Dedifferentiated amniotic fluid mesenchymal stem cell (primary cell): ENCODE data around the gene FAM78A.
"Not testable (repeated sequence)": the region's sequence is repeated elsewhere in the genome, so short reads cannot be mapped to it uniquely, and the experiment has no call there.

Experiments used
- DNase-seq: peaks from one replicate; pipeline ENCODE4 v3.0.0-alpha.2; 2016; ENCODE audit errors: extremely low spot score

Gene FAM78A

GRCh38 chr9:131237931-131238401, 38.3 kb downstream of the FAM78A start:
- peak; percentile 73 for DNase-seq

GRCh38 chr9:131237291-131237690, 39.0 kb downstream of the FAM78A start:
- no peak for DNase-seq

GRCh38 chr9:131236761-131237160, 39.5 kb downstream of the FAM78A start:
- no peak for DNase-seq

- no peak for DNase-seq
These were observed 40.1 kb downstream of the FAM78A start for GRCh38 chr9:131236161-131236560.

GRCh38 chr9:131235480-131235851, 40.8 kb downstream of the FAM78A start:
- no peak for DNase-seq

- DNase-seq = no peak
These were observed 41.4 kb downstream of the FAM78A start for GRCh38 chr9:131234799-131235479.

GRCh38 chr9:131233995-131234394, 42.3 kb downstream of the FAM78A start:
- DNase-seq = no peak

- DNase-seq = no peak
These were observed 42.8 kb downstream of the FAM78A start for GRCh38 chr9:131233556-131233955.

GRCh38 chr9:131228988-131229387, 47.3 kb downstream of the FAM78A start:
- no peak for DNase-seq

GRCh38 chr9:131227959-131228460, 48.3 kb downstream of the FAM78A start:
- DNase-seq = no peak

- no peak for DNase-seq
These were observed 49.0 kb downstream of the FAM78A start for GRCh38 chr9:131227112-131227958.

- no peak for DNase-seq
These were observed 50.1 kb downstream of the FAM78A start for GRCh38 chr9:131226226-131226625.

GRCh38 chr9:131222460-131222859, 53.9 kb downstream of the FAM78A start:
- DNase-seq = no peak

GRCh38 chr9:131220485-131220884, 55.8 kb downstream of the FAM78A start:
- DNase-seq = no peak

- DNase-seq = no peak
These were observed 57.9 kb downstream of the FAM78A start for GRCh38 chr9:131218370-131218769.

- DNase-seq = no peak
These were observed 58.8 kb downstream of the FAM78A start for GRCh38 chr9:131217331-131218031.

- DNase-seq = no peak
These were observed 59.5 kb downstream of the FAM78A start for GRCh38 chr9:131216806-131217205.

- DNase-seq = no peak
These were observed 61.4 kb downstream of the FAM78A start for GRCh38 chr9:131214876-131215275.

- no peak for DNase-seq
These were observed 61.9 kb downstream of the FAM78A start for GRCh38 chr9:131214286-131214856.

GRCh38 chr9:131211920-131212319, 64.4 kb downstream of the FAM78A start:
- DNase-seq = not testable (repeated sequence)
